Stimulated activated CD8-positive, alpha-beta memory T cell treated with anti-CD3 and anti-CD28 coated beads, Interleukin-15, amount 100 ng/mL, for 4 hours (primary cell): ENCODE measurements around the gene KRT83.
"Not testable (repeated sequence)": the region's sequence is repeated elsewhere in the genome, so short reads cannot be mapped to it uniquely, and the experiment has no call there.

ENCODE experiments used
- DNase-seq, 2 donors: peaks; one replicate each; pipeline ENCODE4 v3.0.0-alpha.2; 2020; ENCODE audit warnings: low read depth in 2 of 2

KRT83 gene

GRCh38 chr12:52332381-52332780, 11.2 kb upstream of the KRT83 start:
- DNase-seq = no peak

- DNase-seq = no peak
Observed at GRCh38 chr12:52331833-52332232, 10.6 kb upstream of the KRT83 start.

DNA sequence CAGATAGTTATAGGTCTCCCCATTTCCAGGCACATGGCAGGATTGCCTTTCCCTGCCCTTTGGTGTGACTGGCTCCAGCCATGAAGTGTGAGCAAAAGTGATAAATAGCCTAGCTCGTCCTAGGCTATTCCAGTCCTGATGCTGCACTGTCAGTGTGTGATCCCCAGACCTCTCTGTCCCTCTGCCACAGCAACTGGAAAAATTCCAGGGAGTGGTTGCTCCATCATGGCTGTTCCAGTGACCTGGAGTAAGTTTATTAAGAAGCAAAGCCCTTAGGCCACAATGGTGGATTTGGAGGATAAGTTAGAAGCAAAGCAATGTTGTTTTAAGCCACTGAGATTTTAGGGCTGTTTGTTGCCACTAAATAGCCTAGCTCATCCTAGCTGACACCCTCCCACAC, 9.8 kb upstream of the KRT83 start:
- DNase-seq = no peak

DNA sequence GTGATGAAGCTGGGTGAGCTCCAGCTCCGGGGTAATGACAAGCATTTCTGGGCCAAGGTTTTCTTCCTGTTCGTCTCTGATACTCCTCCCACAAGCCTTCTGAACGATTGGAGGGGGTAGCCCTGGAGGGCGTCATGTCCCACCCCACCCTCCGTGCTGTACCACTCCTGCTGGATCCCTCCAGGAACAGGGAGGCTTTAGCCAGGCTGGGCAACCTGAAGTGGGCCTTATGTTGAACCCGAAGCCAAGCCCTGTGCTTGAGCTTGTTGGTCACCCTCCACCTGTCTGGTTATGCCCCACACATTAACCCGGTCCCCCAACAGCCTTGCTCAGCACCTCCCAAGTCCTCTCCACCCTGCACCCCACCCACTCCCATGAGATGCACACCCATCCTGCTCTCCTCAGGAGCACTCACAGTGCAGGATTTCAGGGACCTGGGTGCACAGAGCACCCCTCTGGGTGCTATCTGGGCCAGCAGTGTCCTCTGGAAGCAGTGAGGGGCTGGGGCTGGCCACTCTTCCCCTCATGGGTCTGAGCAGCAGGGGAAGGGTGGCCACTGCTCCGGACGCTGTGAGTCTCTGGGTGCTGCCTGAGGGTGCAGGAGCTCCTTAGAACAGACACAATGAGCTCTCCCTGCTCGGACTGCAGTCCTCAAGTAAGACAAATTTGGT, 6.8 kb upstream of the KRT83 start:
- no peak for DNase-seq

DNA sequence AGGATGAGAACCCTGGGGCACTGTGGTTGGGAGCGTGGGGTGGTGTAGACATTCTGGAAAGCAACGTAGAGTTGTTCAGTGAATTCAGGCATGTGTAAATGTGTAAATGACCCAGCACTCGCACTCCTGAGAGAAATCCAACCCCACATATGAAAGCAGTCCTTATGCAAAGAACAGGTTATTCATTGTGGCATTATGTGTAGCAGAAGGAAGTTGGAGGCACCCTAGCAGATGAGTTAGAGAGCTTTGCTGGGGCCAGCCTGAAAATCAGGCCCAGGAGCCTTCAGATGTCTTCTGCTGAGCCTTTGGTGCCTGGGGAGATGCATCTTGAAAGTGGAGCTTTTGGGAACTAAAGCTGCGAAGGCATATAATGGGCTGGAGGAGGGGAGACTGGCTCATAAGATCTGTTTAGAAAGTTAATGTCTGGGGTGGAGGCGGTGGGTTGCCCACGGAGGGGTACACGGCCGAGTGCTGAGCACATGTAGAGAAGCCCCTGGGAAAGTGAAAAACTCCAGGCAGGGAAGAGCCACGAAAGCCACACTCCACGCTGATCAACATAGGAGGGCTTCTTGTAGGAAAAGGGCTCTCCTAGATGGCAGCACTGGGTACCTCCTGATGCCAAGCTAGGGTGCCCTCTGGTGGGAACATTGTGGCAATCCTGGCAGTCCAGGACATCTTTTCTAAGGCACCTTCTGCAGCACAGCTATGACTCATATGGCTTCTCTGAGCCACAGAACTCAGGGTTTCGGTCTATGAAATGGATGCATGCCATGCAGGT, 6.0 kb upstream of the KRT83 start:
- DNase-seq = peak; percentile 52 to 72

GRCh38 chr12:52324153-52324444, 2.9 kb upstream of the KRT83 start:
- DNase-seq = no peak

- no peak for DNase-seq
Observed at GRCh38 chr12:52323416-52324152, 2.4 kb upstream of the KRT83 start.

- DNase-seq = no peak
Observed at GRCh38 chr12:52323001-52323400, 1.8 kb upstream of the KRT83 start.

DNA sequence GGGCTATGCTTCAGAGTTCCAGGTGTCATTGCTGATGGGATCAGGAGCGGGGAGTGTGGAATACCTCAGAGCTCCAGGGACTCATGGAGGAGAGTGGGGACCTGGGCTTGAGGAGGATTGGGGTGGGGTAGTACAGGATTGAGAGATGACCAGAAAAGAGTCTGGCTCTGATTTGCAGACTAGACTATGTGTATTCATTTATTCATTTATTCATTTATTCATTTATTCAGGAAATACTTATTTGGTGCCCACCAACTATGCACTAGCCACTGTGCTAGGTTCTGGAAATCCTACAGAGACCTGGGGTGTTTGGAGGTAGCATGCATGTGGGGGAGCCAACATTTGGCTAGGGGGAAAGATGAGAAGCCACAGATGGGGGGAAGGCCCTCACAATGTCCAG, 871 bp upstream of the KRT83 start:
- no peak for DNase-seq

GRCh38 chr12:52321418-52321817, 220 bp upstream of the KRT83 start:
- DNase-seq = no peak

- DNase-seq = no peak
Observed at GRCh38 chr12:52319097-52319496, 2.1 kb downstream of the KRT83 start.

GRCh38 chr12:52318241-52318990, 2.8 kb downstream of the KRT83 start:
- no peak for DNase-seq

GRCh38 chr12:52317468-52318052, 3.6 kb downstream of the KRT83 start:
- no peak for DNase-seq

- DNase-seq = no peak
Observed at GRCh38 chr12:52316701-52317100, 4.5 kb downstream of the KRT83 start.

- no peak for DNase-seq
Observed at GRCh38 chr12:52316290-52316689, 4.9 kb downstream of the KRT83 start.

- DNase-seq = not testable (repeated sequence)
Observed at GRCh38 chr12:52315721-52316120, 5.5 kb downstream of the KRT83 start.

GRCh38 chr12:52314511-52314910, 6.7 kb downstream of the KRT83 start:
- DNase-seq = no peak

GRCh38 chr12:52313926-52314325, 7.3 kb downstream of the KRT83 start:
- no peak for DNase-seq

- no peak for DNase-seq
Observed at GRCh38 chr12:52313461-52313860, 7.7 kb downstream of the KRT83 start.

DNA sequence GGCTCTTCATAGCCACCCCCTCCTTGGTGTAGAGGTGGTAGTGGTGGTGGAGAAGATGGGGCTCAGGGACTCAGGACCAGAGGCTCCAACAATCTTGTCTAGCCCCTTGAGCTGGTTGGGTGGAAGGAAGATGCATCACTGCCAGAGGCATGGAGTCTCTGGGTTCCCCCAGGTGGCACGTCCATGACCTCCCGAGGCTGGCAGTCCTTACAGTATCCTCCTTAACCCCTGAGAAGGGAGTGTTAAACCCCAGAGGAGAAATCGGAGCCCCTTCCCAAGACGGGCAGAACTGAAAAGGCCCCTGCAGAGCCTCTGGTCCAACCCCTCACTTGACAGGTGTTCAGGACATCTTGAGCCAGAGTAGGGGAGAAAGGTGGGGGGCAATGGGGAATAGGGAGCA, 9.1 kb downstream of the KRT83 start:
- DNase-seq = no peak

DNA sequence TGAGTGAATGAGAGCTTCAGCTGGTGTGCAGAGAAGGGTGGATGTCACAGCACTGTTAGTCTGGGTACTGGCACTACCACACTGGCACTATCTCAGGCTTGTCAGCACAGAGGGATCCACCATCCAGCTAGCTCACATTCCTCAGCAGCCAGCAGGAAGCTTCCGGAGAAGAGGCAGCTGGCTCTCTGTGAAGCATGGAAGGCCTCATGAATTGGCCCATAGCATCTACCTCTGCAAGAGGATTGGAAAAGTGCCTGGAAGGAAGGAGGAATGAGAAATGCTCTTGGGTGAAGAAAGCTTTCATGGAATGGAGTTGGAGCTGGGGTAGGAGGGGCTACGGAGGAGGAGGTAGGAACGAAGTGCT, 9.9 kb downstream of the KRT83 start:
- no peak for DNase-seq
